ENCODE results near the gene MESP1.

DNA sequence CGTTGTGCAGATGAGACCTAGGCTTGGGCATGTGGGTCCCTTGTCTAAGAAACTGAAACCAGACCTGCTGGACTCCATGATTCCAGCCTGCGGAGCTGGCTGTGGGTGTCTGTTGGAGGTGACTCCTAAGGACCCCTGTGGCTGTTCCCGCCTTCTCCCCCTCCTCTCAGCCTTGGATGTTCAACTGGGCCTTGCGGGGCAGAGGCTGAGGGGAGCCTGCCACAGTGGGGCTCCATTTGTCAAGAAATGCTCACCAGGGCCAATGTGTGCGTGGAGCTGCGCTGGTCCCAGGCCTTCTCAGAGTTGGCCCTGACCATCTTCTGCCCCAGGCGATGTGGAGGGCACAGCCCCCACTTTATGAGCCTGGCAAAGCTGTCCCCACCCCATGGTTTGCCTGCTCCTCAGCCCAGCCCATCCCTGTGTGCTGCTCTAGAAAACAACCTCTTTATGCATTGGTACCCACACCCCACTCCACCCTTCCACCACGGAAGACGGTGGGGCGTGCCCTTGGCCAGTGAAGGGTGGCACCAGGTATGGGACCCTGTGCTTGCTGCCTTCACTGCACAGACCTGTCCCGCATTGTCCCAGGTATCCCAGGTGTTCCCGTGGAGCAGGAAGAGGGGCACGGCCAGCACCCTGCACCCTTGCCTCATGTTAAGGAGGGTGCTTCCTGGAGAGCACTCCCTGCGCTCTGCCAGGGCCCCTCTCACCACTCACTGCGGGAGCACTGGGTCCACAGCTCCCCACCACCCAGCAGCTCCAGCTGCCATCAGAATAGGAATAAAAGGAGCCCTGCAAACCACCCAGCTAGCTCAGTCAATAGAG is 33.0 kb upstream of the MESP1 start:
- TF ChIP-seq, protein P1, sequence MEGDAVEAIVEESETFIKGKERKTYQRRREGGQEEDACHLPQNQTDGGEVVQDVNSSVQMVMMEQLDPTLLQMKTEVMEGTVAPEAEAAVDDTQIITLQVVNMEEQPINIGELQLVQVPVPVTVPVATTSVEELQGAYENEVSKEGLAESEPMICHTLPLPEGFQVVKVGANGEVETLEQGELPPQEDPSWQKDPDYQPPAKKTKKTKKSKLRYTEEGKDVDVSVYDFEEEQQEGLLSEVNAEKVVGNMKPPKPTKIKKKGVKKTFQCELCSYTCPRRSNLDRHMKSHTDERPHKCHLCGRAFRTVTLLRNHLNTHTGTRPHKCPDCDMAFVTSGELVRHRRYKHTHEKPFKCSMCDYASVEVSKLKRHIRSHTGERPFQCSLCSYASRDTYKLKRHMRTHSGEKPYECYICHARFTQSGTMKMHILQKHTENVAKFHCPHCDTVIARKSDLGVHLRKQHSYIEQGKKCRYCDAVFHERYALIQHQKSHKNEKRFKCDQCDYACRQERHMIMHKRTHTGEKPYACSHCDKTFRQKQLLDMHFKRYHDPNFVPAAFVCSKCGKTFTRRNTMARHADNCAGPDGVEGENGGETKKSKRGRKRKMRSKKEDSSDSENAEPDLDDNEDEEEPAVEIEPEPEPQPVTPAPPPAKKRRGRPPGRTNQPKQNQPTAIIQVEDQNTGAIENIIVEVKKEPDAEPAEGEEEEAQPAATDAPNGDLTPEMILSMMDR (IDR thresholded peaks at IDR 0.05): no peak
- no peak for TF ChIP-seq POLR2A (IDR thresholded peaks at IDR 0.05)

All from right lobe of liver (tissue), 4 donors.